Measurements from ENCODE around the gene PDIA2.

PDIA2 gene, protein sequence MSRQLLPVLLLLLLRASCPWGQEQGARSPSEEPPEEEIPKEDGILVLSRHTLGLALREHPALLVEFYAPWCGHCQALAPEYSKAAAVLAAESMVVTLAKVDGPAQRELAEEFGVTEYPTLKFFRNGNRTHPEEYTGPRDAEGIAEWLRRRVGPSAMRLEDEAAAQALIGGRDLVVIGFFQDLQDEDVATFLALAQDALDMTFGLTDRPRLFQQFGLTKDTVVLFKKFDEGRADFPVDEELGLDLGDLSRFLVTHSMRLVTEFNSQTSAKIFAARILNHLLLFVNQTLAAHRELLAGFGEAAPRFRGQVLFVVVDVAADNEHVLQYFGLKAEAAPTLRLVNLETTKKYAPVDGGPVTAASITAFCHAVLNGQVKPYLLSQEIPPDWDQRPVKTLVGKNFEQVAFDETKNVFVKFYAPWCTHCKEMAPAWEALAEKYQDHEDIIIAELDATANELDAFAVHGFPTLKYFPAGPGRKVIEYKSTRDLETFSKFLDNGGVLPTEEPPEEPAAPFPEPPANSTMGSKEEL

GRCh38 chr16:283033-283805, at the start of gene PDIA2:
PDIA2 (plus strand) TSS chr16:283164; CDS start chr16:283170, 6 bp downstream.
- TF ChIP-seq, protein P1, sequence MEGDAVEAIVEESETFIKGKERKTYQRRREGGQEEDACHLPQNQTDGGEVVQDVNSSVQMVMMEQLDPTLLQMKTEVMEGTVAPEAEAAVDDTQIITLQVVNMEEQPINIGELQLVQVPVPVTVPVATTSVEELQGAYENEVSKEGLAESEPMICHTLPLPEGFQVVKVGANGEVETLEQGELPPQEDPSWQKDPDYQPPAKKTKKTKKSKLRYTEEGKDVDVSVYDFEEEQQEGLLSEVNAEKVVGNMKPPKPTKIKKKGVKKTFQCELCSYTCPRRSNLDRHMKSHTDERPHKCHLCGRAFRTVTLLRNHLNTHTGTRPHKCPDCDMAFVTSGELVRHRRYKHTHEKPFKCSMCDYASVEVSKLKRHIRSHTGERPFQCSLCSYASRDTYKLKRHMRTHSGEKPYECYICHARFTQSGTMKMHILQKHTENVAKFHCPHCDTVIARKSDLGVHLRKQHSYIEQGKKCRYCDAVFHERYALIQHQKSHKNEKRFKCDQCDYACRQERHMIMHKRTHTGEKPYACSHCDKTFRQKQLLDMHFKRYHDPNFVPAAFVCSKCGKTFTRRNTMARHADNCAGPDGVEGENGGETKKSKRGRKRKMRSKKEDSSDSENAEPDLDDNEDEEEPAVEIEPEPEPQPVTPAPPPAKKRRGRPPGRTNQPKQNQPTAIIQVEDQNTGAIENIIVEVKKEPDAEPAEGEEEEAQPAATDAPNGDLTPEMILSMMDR (IDR thresholded peaks at IDR 0.05) = no peak
- Histone ChIP-seq H3K27ac (no peak within 1 kb of the TSS), H3K27me3 (peaks cover 0 to 42% of the 10 kb centered on the region in 2 donors), H3K9me3 (no peaks in the 10 kb centered on the region), H3K4me1 (peaks cover 0 to 16% (median 11%) of the 10 kb centered on the region in 4 donors), H3K36me3 (peaks cover 11 to 28% (median 19%) of the 10 kb centered on the region in 3 donors), H3K4me3 (no peak within 1 kb of the TSS)
- intact Hi-C loops (cut with DNase I; ENCODE audit: low total_unique reads) = no loop called here
- DNase-seq = no peak

GRCh38 chr16:234468-235305, 48.3 kb upstream of the PDIA2 start, which contains the start of gene FAM234A:
FAM234A (plus strand) TSS chr16:234821; CDS start chr16:254414, 19,593 bp downstream.
- Histone ChIP-seq H3K36me3 (no peaks in the 10 kb centered on the region), H3K27ac (peak within 1 kb of the TSS; percentile 96 to 98), H3K4me3 (peak within 1 kb of the TSS; percentile 81 to 99), H3K9me3 (no peaks in the 10 kb centered on the region), H3K27me3 (no peaks in the 10 kb centered on the region), H3K4me1 (peaks cover 0 to 16% (median 5%) of the 10 kb centered on the region in 4 donors)
- TF ChIP-seq, protein P1 (IDR thresholded peaks at IDR 0.05) = peak; percentile 34 to 35
- DNase-seq = peak; percentile 93 to 95
- intact Hi-C loops (cut with DNase I; ENCODE audit: low total_unique reads) = loop anchor here (5.0 kb wide), 1 partner anchor 113 kb away; no protein-coding TSS in a partner anchor

DNA sequence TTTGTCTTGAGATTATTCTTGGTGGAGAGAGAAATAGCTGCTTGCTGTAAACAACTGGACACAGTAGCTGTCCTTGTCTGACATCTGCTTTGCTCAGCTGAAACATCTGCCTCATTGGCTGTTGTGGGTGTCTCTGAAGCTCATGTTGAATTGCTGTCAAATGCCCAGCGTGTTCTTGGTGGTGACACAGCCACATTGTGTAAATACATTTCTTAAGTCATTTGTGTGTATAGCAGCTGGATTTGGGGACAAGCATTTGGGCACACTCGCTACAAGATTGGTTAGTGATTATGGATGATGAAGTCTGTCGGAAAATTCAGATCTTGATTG, 43.1 kb upstream of the PDIA2 start:
- Histone ChIP-seq H3K36me3 (no peaks in the 10 kb centered on the region), H3K27ac (no peak overlapping the region), H3K27me3 (no peaks in the 10 kb centered on the region), H3K4me1 (peaks cover 0 to 10% (median 5%) of the 10 kb centered on the region in 4 donors), H3K4me3 (no peak overlapping the region), H3K9me3 (no peaks in the 10 kb centered on the region)
- TF ChIP-seq, protein P1 (IDR thresholded peaks at IDR 0.05) = no peak
- intact Hi-C loops (cut with DNase I; ENCODE audit: low total_unique reads) = loop anchor here (5.0 kb wide), 1 partner anchor 107 kb away; no protein-coding TSS in a partner anchor
- no peak for DNase-seq

DNA sequence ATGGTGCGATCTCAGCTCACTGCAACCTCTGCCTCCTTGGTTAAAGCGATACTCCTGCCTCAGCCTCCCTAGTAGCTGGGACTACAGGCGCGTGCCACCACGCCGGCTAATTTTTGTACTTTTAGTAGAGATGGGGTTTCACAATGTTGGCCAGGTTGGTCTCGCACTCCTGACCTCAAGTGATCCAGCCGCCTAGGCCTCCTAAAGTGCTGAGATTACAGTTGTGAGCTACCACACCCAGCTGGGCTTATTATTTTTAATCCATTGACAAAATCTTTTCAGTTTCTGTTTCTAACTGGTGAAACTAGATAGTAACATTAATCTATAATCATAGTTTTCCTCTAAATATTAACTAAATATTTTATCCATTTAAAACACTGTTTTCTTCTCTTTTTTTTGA, 42.4 kb upstream of the PDIA2 start:
- TF ChIP-seq, protein P1 (IDR thresholded peaks at IDR 0.05) = no peak
- H3K27ac ChIP-seq = no peak overlapping the region
- H3K27me3 ChIP-seq = no peaks in the 10 kb centered on the region
- no peak overlapping the region for H3K4me3 ChIP-seq
- no peaks in the 10 kb centered on the region for H3K9me3 ChIP-seq
- DNase-seq = no peak
- intact Hi-C loops (cut with DNase I; ENCODE audit: low total_unique reads) = no loop called here
- peaks cover 0 to 9% (median 4%) of the 10 kb centered on the region in 4 donors for H3K4me1 ChIP-seq
- no peaks in the 10 kb centered on the region for H3K36me3 ChIP-seq

- Histone ChIP-seq H3K4me3 (no peak overlapping the region), H3K27me3 (no peaks in the 10 kb centered on the region), H3K4me1 (no peaks in the 10 kb centered on the region), H3K27ac (no peak overlapping the region), H3K9me3 (no peaks in the 10 kb centered on the region), H3K36me3 (peaks cover 0 to 2% (median 0%) of the 10 kb centered on the region in 3 donors)
- no peak for DNase-seq
- TF ChIP-seq, protein P1 (IDR thresholded peaks at IDR 0.05) = no peak
- intact Hi-C loops (cut with DNase I; ENCODE audit: low total_unique reads) = no loop called here
Observed at GRCh38 chr16:242281-242680, 40.7 kb upstream of the PDIA2 start.

All from tibial artery (tissue), 4 donors.